T-helper 9 cell (primary cell): ENCODE data around the gene OSCAR.
"Not testable (repeated sequence)": the region's sequence is repeated elsewhere in the genome, so short reads cannot be mapped to it uniquely, and the experiment has no call there.

Source experiments
- DNase-seq: peaks from one replicate; pipeline ENCODE4 v3.0.0-alpha.2; 2020

OSCAR gene

DNA sequence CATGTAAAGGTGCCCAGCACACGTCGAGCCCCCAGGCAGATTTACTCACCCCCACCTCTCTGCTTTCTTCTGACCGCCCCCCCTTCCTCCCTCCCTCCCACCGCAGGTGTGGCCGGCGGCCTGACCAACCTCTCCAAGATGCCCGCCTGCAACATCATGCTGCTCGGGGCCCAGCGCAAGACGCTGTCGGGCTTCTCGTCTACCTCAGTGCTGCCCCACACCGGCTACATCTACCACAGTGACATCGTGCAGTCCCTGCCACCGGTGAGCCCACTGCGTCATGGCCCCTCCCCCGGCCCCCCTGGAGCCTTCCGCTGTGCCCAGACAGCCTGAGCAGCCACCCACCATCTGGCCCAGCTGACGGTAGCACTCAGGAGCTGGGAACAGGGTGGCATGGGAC, 23.8 kb upstream of the OSCAR start:
- DNase-seq = no peak

- DNase-seq = no peak
Measured at GRCh38 chr19:54123682-54124081, 23.1 kb upstream of the OSCAR start.

- DNase-seq = no peak
Measured at GRCh38 chr19:54121259-54121658, 20.7 kb upstream of the OSCAR start.

DNA sequence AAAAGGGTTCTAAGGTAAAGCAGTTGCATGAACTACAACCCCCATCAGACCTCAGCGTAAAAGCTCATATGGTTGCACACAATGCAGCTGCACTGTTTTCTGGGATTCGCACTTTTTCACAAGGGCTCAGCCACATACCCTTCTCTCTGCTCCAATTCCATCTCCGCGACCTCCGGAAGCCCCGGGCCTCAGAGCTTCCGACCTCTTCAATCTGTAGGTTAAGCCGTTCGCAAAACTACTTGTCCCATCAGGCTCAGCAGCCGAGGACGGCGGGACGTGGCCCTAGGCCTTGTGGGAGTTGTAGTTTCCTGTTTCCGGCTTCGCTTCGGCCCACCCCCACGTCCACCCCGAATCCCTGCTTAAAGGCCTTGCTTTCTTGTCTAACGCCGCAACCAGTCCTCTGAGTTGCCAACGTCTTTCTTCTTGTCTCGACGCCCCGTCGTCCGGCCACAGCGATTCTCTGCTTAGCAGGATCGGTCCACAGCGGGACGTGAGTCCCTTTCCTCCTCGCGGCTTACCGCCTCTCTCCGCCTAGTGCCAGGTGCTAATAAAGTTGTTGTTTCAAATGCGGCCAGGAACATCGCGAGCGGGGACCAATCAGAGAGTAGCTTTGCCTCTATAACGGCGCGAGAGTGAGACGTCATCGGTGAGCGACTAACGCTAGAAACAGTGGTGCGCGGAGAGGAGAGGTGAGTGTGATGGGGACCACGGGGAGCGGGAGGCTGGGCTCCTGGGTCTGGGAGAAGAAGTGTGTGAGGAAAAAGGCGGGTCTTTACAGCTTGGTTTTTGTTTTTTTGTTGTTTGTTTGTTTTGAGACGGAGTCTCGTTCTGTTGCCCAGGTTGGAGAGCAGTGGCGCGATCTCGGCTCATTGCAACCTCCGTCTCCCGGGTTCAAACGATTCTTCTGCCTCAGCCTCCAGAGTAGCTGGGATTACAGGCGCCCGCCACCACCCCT, 14.8 kb upstream of the OSCAR start, which contains the start of the genes PRPF31 and TFPT:
Gene PRPF31, plus strand, starts transcription at position 646 of the 955 bp plus-strand sequence. CDS start 2,525 bp downstream, outside the sequence.
Gene TFPT, minus strand, starts transcription at position 549 of the 955 bp plus-strand sequence. Its CDS starts 388 bp downstream, at position 161.
- peak; percentile 97 for DNase-seq

- peak; percentile 40 for DNase-seq
Measured at GRCh38 chr19:54114340-54115108, 13.9 kb upstream of the OSCAR start.

- no peak for DNase-seq
Measured at GRCh38 chr19:54109651-54110050, 9.0 kb upstream of the OSCAR start.

DNA sequence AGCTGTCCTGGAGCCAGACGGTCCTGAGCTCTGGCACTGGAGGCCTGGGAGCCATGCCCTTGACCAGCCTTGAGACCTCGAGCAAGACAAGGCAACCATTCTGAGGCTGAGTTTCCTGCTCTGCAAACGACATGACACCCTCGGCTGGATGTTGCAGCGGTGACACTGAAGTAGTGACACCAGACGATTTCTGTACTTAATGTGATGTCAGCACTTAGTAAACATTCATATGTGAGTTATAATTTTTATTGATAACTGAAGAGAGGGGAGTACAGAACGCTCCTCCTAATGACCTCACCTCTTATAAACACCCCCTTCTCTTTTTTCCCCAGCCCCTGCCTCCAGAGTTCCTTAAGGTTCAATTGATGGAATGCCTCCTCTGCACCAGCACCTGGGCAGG, 7.9 kb upstream of the OSCAR start:
- DNase-seq = no peak

DNA sequence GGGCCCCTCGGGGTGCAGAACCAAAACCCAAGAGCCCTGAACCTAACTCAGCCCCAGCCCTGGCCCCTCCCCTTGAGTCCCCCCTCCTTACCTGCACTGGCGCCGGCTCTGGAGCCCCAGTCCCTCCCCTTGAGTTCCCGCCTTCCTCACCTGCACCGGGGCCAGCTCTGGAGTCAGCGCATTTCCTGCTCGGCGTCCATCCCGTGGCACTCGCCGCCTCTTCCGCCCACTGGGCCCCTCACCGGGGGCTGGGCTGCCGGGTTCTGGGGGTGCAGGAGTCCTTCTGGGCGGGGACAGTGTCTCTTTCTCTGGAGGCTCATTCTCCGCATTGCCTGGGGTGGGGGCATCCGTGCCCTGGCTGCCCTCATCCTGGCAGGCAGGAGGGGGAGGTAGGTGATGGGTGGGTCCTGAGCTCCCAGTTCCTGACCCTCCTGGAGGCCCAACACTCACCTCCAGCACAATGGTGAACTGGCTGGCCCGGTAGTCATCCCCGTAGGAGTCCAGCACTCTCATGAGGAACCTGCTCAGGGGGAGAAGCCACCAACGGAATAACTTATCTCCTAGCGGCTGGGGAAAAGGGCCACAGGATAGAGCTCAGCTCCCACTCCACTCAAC, 7.4 kb upstream of the OSCAR start:
- DNase-seq = no peak

DNA sequence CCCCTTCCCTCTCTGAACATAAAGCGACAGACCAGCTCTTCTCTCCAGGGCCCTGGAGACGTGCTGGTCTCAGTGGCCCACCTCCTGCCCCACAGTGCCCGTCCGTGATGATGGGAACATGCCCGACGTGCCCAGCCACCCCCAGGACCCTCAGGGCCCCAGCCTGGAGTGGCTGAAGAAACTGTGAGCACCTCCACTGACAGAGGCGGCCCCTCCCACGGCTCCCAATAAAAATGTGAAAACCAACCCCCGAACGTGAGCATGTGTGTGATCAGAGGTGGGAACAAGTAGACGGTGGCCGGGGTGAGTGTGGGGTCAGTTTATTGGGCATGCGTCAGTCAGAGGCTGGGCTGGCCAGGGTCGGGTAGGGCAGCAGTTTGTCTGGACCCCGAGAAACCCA, 6.1 kb upstream of the OSCAR start:
- no peak for DNase-seq

GRCh38 chr19:54105796-54106195, 5.2 kb upstream of the OSCAR start:
- DNase-seq = no peak

DNA sequence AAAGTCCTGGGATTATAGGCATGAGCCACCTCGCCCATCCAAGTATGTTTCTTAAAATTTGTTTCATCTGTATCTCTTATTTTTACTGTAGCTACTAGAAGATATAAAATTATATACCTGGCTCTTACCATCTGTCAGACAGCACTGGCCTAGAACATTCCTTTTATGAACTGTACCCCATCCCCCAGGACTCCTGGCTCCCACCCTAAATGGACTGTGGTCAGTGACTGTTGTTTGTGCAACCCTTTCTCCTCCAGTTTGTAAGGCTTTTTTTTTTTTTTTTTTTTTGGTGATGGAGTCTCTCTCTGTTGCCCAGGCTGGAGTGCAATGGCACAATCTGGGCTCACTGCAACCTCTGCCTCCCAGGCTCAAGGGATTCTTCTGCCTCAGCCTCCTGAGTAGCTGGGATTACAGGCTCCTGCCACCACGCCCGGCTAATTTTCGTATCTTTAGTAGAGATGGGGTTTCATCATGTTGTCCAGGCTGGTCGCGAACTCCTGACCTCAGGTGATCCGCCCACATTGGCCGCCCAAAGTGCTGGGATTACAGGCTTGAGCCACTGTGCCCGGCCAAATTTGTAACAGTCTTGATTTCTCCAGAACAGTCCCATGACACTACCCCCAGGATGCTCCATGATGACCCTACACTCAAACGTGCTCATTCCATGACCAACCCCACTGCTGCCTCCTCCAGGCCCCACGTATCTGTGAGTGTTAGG, 4.6 kb upstream of the OSCAR start:
- DNase-seq = no peak

GRCh38 chr19:54102421-54103169, 2.0 kb upstream of the OSCAR start, which contains the start of gene NDUFA3:
NDUFA3 (plus strand) TSS chr19:54102855; CDS start chr19:54102879, 24 bp downstream.
- DNase-seq = peak; percentile 93

GRCh38 chr19:54099903-54100255, 724 bp downstream of the OSCAR start:
- DNase-seq = not testable (repeated sequence)

DNA sequence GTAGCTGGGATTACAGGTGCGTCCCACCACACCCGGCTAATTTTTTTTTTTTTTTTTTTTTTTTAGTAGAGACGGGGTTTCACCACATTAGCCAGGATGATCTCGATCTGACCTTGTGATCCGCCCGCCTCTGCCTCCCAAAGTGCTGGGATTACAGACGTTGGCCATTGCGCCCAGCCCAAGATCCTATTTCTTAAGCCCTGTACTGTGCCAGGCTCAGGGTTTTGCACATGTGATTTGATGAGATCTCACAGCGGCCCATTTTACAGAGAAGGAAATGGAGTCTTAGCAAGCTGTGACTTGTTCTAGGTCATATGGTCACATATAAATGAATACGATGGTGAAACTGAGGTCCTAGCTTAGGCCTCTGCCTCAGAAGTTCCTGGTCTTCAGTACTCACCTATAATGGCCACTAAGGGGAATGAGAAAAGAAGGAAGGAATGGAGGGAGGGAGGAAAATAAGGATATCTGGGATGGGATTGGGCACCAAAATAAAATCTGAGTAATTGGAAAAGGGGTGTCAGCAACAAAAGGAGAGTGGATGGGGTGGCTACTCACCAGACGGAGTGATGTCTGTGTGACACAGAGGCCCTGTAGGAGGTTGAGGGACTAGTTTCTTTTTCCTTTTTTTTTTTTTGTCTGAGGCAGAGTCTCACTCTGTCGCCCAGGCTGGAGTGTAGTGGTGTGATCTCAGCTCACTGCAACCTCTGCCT, 1.3 kb downstream of the OSCAR start:
- no peak for DNase-seq

- DNase-seq = no peak
Measured at GRCh38 chr19:54096617-54097106, 3.9 kb downstream of the OSCAR start.

DNA sequence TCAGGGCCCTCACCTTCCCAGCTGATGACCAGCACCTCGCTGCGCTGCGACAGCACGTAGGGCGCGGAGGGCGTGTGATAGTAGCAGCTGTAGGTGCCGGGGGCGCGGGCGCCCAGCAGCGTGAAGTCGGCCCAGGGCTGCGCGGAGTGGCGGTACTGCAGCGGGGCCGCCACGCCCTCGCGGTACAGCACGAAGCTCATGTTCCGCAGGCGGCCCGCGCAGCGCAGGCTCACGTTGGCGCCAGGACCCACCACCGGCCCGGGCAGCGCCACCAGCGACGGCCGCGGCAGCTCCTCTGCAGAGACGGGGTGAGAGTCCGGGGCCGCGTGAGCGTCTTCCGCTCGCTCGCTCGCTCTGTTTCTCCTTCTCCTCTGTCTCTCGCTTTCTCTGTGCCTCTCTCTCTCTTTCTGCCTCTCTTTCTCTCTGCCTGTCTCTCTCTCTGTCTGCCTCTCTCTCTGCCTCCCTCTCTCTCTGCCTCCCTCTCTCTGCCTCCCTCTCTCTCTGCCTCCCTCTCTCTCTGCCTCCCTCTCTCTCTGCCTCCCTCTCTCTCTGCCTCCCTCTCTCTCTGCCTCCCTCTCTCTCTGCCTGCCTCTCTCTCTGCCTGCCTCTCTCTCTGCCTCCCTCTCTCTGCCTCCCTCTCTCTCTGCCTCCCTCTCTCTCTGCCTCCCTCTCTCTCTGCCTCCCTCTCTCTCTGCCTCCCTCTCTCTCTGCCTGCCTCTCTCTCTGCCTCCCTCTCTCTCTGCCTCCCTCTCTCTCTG, 4.6 kb downstream of the OSCAR start:
- peak; percentile 27 for DNase-seq

- no peak for DNase-seq
Measured at GRCh38 chr19:54095136-54095858, 5.3 kb downstream of the OSCAR start.

- no peak for DNase-seq
Measured at GRCh38 chr19:54094426-54095000, 6.1 kb downstream of the OSCAR start.

DNA sequence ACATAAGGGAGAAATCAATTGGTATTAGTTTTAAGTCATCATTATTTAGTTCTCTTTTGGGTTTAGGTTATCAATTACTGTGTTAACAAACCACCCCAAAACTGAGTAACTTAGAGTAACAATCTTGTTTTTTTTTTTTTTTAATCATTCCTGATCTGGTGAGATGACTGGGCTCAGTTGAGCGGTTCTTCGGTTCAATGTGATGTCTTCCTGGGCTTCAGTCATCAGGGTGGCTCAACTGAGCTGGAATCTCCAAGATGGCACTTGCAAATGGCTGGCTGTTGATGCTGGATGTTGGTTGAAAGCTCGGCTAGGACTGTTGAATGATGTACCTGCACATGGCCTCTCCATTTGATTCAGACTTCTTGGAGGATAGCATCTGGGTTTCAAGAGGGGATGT, 16.2 kb downstream of the OSCAR start:
- no peak for DNase-seq
